ENCODE data around the gene DPYSL3.

DPYSL3 gene

GRCh38 chr5:147539053-147539452 lies 29.2 kb upstream of the DPYSL3 start:
- H3K27me3 ChIP-seq (ENCODE audit: control insufficient read depth, insufficient read depth, low read length): no peaks in the 10 kb centered on the region; the same call in 1 of the 2 replicates
- H3K36me3 ChIP-seq (ENCODE audit: control insufficient read depth, insufficient read depth, low read length): no peaks in the 10 kb centered on the region
- H3K27ac ChIP-seq (ENCODE audit: low read length): no peak overlapping the region
- H3K4me3 ChIP-seq (ENCODE audit: low read length): no peak overlapping the region
- no CpG with 5 or more reads among the region's 1 CpG for WGBS (ENCODE audit: insufficient coverage, insufficient read length)
- no peak for DNase-seq (ENCODE audit: low read depth, low spot score)
- no peaks in the 10 kb centered on the region for H3K4me1 ChIP-seq (ENCODE audit: control insufficient read depth, insufficient read depth, low read length)
- no peaks in the 10 kb centered on the region for H3K9me3 ChIP-seq (ENCODE audit: control insufficient read depth, insufficient read depth, low read length)

DNA sequence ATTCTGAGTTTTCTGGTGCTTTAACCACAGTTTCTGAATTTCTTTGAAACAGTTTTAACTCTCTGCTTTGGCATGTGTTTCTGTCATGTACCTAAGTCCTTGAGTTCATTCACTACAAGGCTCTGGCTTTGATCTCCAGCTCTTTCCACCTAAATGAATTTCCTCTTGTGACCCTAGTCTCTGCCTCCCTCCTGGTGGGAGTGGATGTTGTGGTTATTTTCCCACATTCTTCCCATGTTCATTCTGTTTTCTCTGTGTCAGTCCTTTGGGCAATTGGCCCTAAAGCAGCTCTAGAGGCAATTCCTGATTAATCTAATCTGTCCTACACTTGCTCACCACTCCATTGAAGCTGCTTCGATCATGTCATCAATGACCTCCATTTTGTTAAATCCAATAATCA lies 28.4 kb upstream of the DPYSL3 start:
- Histone ChIP-seq H3K9me3 (ENCODE audit: control insufficient read depth, insufficient read depth, low read length) (no peaks in the 10 kb centered on the region), H3K27me3 (ENCODE audit: control insufficient read depth, insufficient read depth, low read length) (no peaks in the 10 kb centered on the region; the same call in 1 of the 2 replicates), H3K36me3 (ENCODE audit: control insufficient read depth, insufficient read depth, low read length) (no peaks in the 10 kb centered on the region), H3K4me3 (ENCODE audit: low read length) (no peak overlapping the region), H3K4me1 (ENCODE audit: control insufficient read depth, insufficient read depth, low read length) (no peaks in the 10 kb centered on the region), H3K27ac (ENCODE audit: low read length) (no peak overlapping the region)
- WGBS (ENCODE audit: insufficient coverage, insufficient read length): no CpG with 5 or more reads among the region's 1 CpG
- no peak for DNase-seq (ENCODE audit: low read depth, low spot score)

GRCh38 chr5:147534172-147534951 lies 24.5 kb upstream of the DPYSL3 start:
- H3K27me3 ChIP-seq (ENCODE audit: control insufficient read depth, insufficient read depth, low read length): no peaks in the 10 kb centered on the region
- no peak overlapping the region for H3K4me3 ChIP-seq (ENCODE audit: low read length)
- H3K36me3 ChIP-seq (ENCODE audit: control insufficient read depth, insufficient read depth, low read length): no peaks in the 10 kb centered on the region
- no CpG with 5 or more reads among the region's 3 CpGs for WGBS (ENCODE audit: insufficient coverage, insufficient read length)
- H3K27ac ChIP-seq (ENCODE audit: low read length): no peak overlapping the region
- no peaks in the 10 kb centered on the region for H3K4me1 ChIP-seq (ENCODE audit: control insufficient read depth, insufficient read depth, low read length)
- DNase-seq (ENCODE audit: low read depth, low spot score): no peak
- H3K9me3 ChIP-seq (ENCODE audit: control insufficient read depth, insufficient read depth, low read length): no peaks in the 10 kb centered on the region

DNA sequence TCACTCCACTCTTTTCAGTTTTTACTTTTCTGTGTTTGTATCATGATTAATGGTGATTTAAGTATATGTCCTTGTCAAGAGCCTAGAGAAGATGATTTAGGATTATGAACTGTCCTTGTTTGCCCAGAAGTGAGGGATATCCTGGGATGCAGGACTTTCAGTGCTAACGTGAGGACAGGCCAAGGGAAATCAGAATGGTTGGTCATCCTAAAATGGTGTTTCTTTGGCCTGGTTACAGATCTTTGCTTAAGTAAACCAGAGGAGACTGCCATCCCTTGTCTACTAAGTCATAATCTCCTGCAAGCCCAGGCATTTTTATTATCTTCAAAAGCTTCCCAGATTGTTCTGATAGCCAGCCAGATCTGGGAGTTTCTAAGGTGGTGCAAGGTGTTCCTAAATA lies 22.3 kb upstream of the DPYSL3 start:
- Histone ChIP-seq H3K4me3 (ENCODE audit: low read length) (no peak overlapping the region), H3K27me3 (ENCODE audit: control insufficient read depth, insufficient read depth, low read length) (no peaks in the 10 kb centered on the region), H3K27ac (ENCODE audit: low read length) (no peak overlapping the region), H3K36me3 (ENCODE audit: control insufficient read depth, insufficient read depth, low read length) (no peaks in the 10 kb centered on the region), H3K9me3 (ENCODE audit: control insufficient read depth, insufficient read depth, low read length) (no peaks in the 10 kb centered on the region), H3K4me1 (ENCODE audit: control insufficient read depth, insufficient read depth, low read length) (no peaks in the 10 kb centered on the region)
- WGBS (ENCODE audit: insufficient coverage, insufficient read length): no CpG with 5 or more reads among the region's 1 CpG
- DNase-seq (ENCODE audit: low read depth, low spot score): no peak

GRCh38 chr5:147530530-147531389 lies 20.9 kb upstream of the DPYSL3 start:
- no CpG with 5 or more reads among the region's 7 CpGs for WGBS (ENCODE audit: insufficient coverage, insufficient read length)
- Histone ChIP-seq H3K27me3 (ENCODE audit: control insufficient read depth, insufficient read depth, low read length) (no peaks in the 10 kb centered on the region), H3K4me3 (ENCODE audit: low read length) (no peak overlapping the region), H3K27ac (ENCODE audit: low read length) (no peak overlapping the region), H3K4me1 (ENCODE audit: control insufficient read depth, insufficient read depth, low read length) (no peaks in the 10 kb centered on the region), H3K36me3 (ENCODE audit: control insufficient read depth, insufficient read depth, low read length) (no peaks in the 10 kb centered on the region), H3K9me3 (ENCODE audit: control insufficient read depth, insufficient read depth, low read length) (no peaks in the 10 kb centered on the region)
- no peak for DNase-seq (ENCODE audit: low read depth, low spot score)

GRCh38 chr5:147523069-147523468 lies 13.2 kb upstream of the DPYSL3 start:
- no peaks in the 10 kb centered on the region for H3K9me3 ChIP-seq (ENCODE audit: control insufficient read depth, insufficient read depth, low read length)
- no peak for DNase-seq (ENCODE audit: low read depth, low spot score)
- H3K27ac ChIP-seq (ENCODE audit: low read length): no peak overlapping the region
- H3K4me3 ChIP-seq (ENCODE audit: low read length): no peak overlapping the region
- H3K4me1 ChIP-seq (ENCODE audit: control insufficient read depth, insufficient read depth, low read length): peaks cover 2% of the 10 kb centered on the region
- H3K27me3 ChIP-seq (ENCODE audit: control insufficient read depth, insufficient read depth, low read length): no peaks in the 10 kb centered on the region
- H3K36me3 ChIP-seq (ENCODE audit: control insufficient read depth, insufficient read depth, low read length): no peaks in the 10 kb centered on the region
- WGBS (ENCODE audit: insufficient coverage, insufficient read length): no CpG with 5 or more reads among the region's 4 CpGs

DNA sequence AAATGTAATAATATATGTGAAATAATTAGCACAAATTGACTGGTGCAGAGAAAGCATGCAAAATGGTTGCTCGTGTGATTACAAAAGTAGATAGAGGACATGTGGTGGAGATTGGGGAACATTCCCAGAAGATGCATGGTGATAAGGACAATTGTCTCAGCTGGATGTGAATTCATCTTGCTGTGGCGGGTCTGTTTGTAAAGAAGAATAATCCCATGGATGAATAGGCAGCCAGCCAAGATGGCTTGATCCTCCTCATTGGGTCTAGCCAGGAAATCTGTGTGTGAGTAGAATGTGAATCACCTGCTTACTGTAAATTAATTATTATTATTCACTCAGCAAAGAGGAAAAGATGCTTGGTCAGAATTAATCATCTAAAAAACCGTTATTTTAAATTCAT lies 12.6 kb upstream of the DPYSL3 start:
- no peaks in the 10 kb centered on the region for H3K27me3 ChIP-seq (ENCODE audit: control insufficient read depth, insufficient read depth, low read length)
- H3K9me3 ChIP-seq (ENCODE audit: control insufficient read depth, insufficient read depth, low read length): no peaks in the 10 kb centered on the region
- WGBS (ENCODE audit: insufficient coverage, insufficient read length): 100% methylated on average over 1 of the region's 3 CpGs
- DNase-seq (ENCODE audit: low read depth, low spot score): no peak
- peaks cover 2% of the 10 kb centered on the region for H3K4me1 ChIP-seq (ENCODE audit: control insufficient read depth, insufficient read depth, low read length)
- H3K27ac ChIP-seq (ENCODE audit: low read length): no peak overlapping the region
- no peaks in the 10 kb centered on the region for H3K36me3 ChIP-seq (ENCODE audit: control insufficient read depth, insufficient read depth, low read length)
- H3K4me3 ChIP-seq (ENCODE audit: low read length): no peak overlapping the region

GRCh38 chr5:147520450-147520849 lies 10.6 kb upstream of the DPYSL3 start:
- Histone ChIP-seq H3K9me3 (ENCODE audit: control insufficient read depth, insufficient read depth, low read length) (no peaks in the 10 kb centered on the region), H3K27me3 (ENCODE audit: control insufficient read depth, insufficient read depth, low read length) (no peaks in the 10 kb centered on the region), H3K27ac (ENCODE audit: low read length) (no peak overlapping the region), H3K4me3 (ENCODE audit: low read length) (no peak overlapping the region), H3K4me1 (ENCODE audit: control insufficient read depth, insufficient read depth, low read length) (peaks cover 2% of the 10 kb centered on the region), H3K36me3 (ENCODE audit: control insufficient read depth, insufficient read depth, low read length) (no peaks in the 10 kb centered on the region)
- no CpG with 5 or more reads among the region's 1 CpG for WGBS (ENCODE audit: insufficient coverage, insufficient read length)
- no peak for DNase-seq (ENCODE audit: low read depth, low spot score)

DNA sequence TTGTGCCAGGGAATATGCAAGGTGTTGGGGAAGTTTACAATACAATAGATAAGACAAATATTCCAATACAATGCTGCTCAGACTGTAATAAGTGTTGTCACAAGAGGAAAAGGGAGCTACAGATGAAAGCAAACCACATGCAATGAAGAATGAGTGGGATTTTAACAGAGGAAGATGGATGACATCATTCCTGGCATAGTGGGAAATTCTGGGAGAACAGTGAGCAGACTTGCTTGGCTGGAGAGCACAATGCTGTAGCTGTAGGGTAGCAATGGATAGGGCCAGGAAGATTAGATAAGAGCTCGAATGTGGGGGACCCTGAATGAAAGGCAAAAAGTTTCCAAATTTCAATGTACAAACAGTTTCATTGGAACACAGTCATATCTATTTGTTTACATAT lies 9.5 kb upstream of the DPYSL3 start:
- no peaks in the 10 kb centered on the region for H3K36me3 ChIP-seq (ENCODE audit: control insufficient read depth, insufficient read depth, low read length)
- DNase-seq (ENCODE audit: low read depth, low spot score): no peak
- peaks cover 2% of the 10 kb centered on the region for H3K4me1 ChIP-seq (ENCODE audit: control insufficient read depth, insufficient read depth, low read length)
- H3K27ac ChIP-seq (ENCODE audit: low read length): no peak overlapping the region
- H3K27me3 ChIP-seq (ENCODE audit: control insufficient read depth, insufficient read depth, low read length): no peaks in the 10 kb centered on the region
- WGBS (ENCODE audit: insufficient coverage, insufficient read length): no CpG with 5 or more reads among the region's 1 CpG
- H3K9me3 ChIP-seq (ENCODE audit: control insufficient read depth, insufficient read depth, low read length): no peaks in the 10 kb centered on the region
- H3K4me3 ChIP-seq (ENCODE audit: low read length): no peak overlapping the region

DNA sequence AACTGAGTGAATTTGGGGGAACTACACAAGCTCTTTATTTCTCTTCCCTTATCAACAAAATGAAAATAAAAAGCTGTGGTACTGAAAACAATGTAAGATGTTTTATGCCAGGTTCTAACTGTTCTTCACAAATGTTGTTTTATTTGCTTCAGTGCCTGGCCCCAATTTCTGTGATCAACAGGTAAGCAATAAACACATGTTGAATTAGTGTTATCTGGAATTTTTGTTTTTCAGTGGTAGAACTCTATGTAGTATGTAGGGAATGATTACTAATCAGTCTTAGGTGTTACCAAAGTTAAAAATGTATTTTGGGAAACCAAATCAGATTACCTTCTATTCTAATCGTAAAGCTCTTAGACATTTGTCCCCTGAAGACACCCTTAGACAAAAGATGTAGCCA lies 7.5 kb upstream of the DPYSL3 start:
- H3K9me3 ChIP-seq (ENCODE audit: control insufficient read depth, insufficient read depth, low read length): no peaks in the 10 kb centered on the region
- no peaks in the 10 kb centered on the region for H3K36me3 ChIP-seq (ENCODE audit: control insufficient read depth, insufficient read depth, low read length)
- H3K27me3 ChIP-seq (ENCODE audit: control insufficient read depth, insufficient read depth, low read length): no peaks in the 10 kb centered on the region
- peaks cover 2% of the 10 kb centered on the region for H3K4me1 ChIP-seq (ENCODE audit: control insufficient read depth, insufficient read depth, low read length)
- no CpG with 5 or more reads among the region's 1 CpG for WGBS (ENCODE audit: insufficient coverage, insufficient read length)
- H3K27ac ChIP-seq (ENCODE audit: low read length): no peak overlapping the region
- H3K4me3 ChIP-seq (ENCODE audit: low read length): no peak overlapping the region
- DNase-seq (ENCODE audit: low read depth, low spot score): no peak

All from iPS DF 6.9 (cell line).